ENCODE results near the gene CRABP1. TPM values are rescaled to one million over a fixed set of nuclear protein-coding genes. Genes with fewer than 3 reads are reported as not detected.

The CRABP1 gene
- total RNA-seq, 6 experiments from 2014 or later = not detected

DNA sequence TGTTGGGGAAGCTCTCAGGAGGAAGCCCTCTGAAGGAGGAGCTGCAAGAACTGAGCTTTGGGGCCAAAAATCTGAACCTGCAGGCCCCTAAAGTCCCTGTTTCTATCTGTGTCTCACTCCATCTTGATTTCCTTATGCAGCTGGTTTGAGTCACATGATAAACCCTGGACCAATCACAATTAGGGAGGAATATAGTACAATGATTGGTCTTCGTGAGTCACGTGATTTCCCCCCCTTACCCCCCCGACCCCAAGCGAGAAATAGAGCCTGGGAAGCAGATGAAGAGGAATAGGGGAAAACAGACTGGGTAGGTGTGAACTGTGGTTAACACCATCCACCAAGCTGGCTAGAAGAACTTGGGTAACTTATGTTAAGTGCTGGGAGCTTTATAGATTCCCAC, 12.9 kb downstream of the CRABP1 start:
- Histone ChIP-seq H3K36me3 (no peaks in the 10 kb centered on the region), H3K27ac (no peak overlapping the region), H3K4me3 (no peak overlapping the region), H3K9me3 (no peaks in the 10 kb centered on the region), H3K27me3 (no peaks in the 10 kb centered on the region), H3K4me1 (no peaks in the 10 kb centered on the region)
- 39% methylated on average over 4 of the region's 4 CpGs for WGBS (ENCODE audit: insufficient coverage, low coverage, low lambda C conversion rate, missing lambda C conversion rate)
- intact Hi-C loops (cut with DNase I) = no loop called here
- DNase-seq = no peak
- TF ChIP-seq CTCF (IDR thresholded peaks at IDR 0.05) (no peak), POLR2A (IDR thresholded peaks at IDR 0.05) (no peak)
- ATAC-seq = no peak

- intact Hi-C loops (cut with DNase I) = no loop called here
- TF ChIP-seq POLR2A (IDR thresholded peaks at IDR 0.05) (no peak), CTCF (IDR thresholded peaks at IDR 0.05) (no peak)
- no peaks in the 10 kb centered on the region for H3K27me3 ChIP-seq
- H3K4me3 ChIP-seq = no peak overlapping the region
- no peaks in the 10 kb centered on the region for H3K4me1 ChIP-seq
- WGBS (ENCODE audit: insufficient coverage, low coverage, low lambda C conversion rate, missing lambda C conversion rate) = 75% methylated on average over 7 of the region's 8 CpGs
- ATAC-seq (no peak), DNase-seq (no peak)
- no peaks in the 10 kb centered on the region for H3K9me3 ChIP-seq
- H3K27ac ChIP-seq = no peak overlapping the region
- H3K36me3 ChIP-seq = no peaks in the 10 kb centered on the region
These were observed 15.0 kb downstream of the CRABP1 start for GRCh38 chr15:78355177-78355576.

DNA sequence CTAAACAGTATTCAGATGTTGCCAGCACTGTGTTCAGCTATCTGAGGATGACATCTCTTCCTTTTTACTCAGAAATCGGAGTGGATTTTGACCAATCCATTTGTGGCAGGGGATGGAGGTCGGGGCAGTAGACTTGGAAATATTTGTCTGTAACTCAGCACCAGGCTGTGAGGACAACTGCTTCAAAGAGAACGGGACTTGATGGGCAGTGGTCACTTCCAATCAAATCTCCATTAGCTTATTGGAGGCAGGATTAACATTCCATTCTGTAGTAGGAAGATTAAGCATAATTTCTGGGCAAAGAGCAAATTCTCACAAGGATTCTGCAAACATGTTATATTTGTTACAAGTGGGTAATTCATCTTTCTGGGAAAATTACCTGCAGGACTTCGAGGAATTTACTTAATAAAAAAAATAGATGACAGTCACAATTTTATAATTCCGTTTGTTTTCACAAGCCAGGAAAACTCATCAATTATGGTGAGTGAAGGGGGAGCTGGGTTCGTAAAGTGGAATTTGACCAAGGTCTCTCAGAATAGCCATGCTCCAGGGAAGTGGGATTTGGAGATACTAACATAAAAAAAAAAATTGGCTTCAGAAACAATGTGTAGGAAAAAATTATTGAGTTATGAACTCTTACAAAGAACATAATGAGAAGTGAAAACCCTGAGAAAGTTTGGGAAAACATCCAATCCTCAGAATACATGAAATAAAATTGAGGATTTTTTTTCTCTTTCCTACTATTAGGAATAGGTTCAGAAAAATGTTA, 18.1 kb downstream of the CRABP1 start:
- Histone ChIP-seq H3K9me3 (no peaks in the 10 kb centered on the region), H3K36me3 (no peaks in the 10 kb centered on the region), H3K4me3 (no peak overlapping the region), H3K27ac (no peak overlapping the region), H3K27me3 (no peaks in the 10 kb centered on the region), H3K4me1 (no peaks in the 10 kb centered on the region)
- no peak for DNase-seq
- 48% methylated on average over 6 of the region's 6 CpGs for WGBS (ENCODE audit: insufficient coverage, low coverage, low lambda C conversion rate, missing lambda C conversion rate)
- intact Hi-C loops (cut with DNase I) = no loop called here
- no peak for ATAC-seq
- TF ChIP-seq POLR2A (IDR thresholded peaks at IDR 0.05) = no peak
- TF ChIP-seq CTCF (IDR thresholded peaks at IDR 0.05) = no peak

GRCh38 chr15:78359041-78359808, 19.1 kb downstream of the CRABP1 start:
- DNase-seq (no peak), ATAC-seq (no peak)
- intact Hi-C loops (cut with DNase I) = no loop called here
- H3K36me3 ChIP-seq = no peaks in the 10 kb centered on the region
- H3K9me3 ChIP-seq = no peaks in the 10 kb centered on the region
- no peak for TF ChIP-seq CTCF (IDR thresholded peaks at IDR 0.05)
- TF ChIP-seq POLR2A (IDR thresholded peaks at IDR 0.05) = no peak
- WGBS (ENCODE audit: insufficient coverage, low coverage, low lambda C conversion rate, missing lambda C conversion rate) = 71% methylated on average over 3 of the region's 3 CpGs
- no peak overlapping the region for H3K4me3 ChIP-seq
- no peaks in the 10 kb centered on the region for H3K27me3 ChIP-seq
- H3K4me1 ChIP-seq = no peaks in the 10 kb centered on the region
- H3K27ac ChIP-seq = no peak overlapping the region

Data from right lobe of liver (tissue), 6 donors.